BLaER1 treated with 17β-estradiol and CSF1 and Interleukin-3, amounts not matched to agents 10 nM and 100 nM (cell line): ENCODE data around the gene NR5A1.

Source experiments
- H3K27ac ChIP-seq, 11 experiments: shearing (Covaris generic); formaldehyde crosslinking; 2 replicates each; pipeline ENCODE4 v1.8.1; 2022
- H3K27me3 ChIP-seq, 11 experiments: shearing (Covaris generic); formaldehyde crosslinking; 2 replicates each; pipeline ENCODE4 v1.8.1; 2022
- H3K36me3 ChIP-seq, 11 experiments: shearing (Covaris generic); formaldehyde crosslinking; 2 replicates each; pipeline ENCODE4 v1.8.1; 2022
- H3K4me1 ChIP-seq, 10 experiments: shearing (Covaris generic); formaldehyde crosslinking; 2 replicates each; pipeline ENCODE4 v1.8.1; 2022
- H3K4me2 ChIP-seq, 11 experiments: shearing (Covaris generic); formaldehyde crosslinking; 2 replicates each; pipeline ENCODE4 v1.8.1; 2022
- H3K4me3 ChIP-seq, 10 experiments: shearing (Covaris generic); formaldehyde crosslinking; 2 replicates each; pipeline ENCODE4 v1.8.1; 2022
- H3K9ac ChIP-seq, 11 experiments: shearing (Covaris generic); formaldehyde crosslinking; 2 replicates each; pipeline ENCODE4 v1.8.1; 2022
- H3K9me3 ChIP-seq, 11 experiments: shearing (Covaris generic); formaldehyde crosslinking; replicated peaks in 1 of 11; 2 replicates each; pipeline ENCODE4 v1.8.1; 2022
- H4K20me1 ChIP-seq, 11 experiments: shearing (Covaris generic); formaldehyde crosslinking; 2 replicates each; pipeline ENCODE4 v1.8.1; 2022
- Cebpa-rat ChIP-seq, 11 experiments: shearing (Covaris generic); IDR thresholded peaks; 2 replicates each; pipeline ENCODE4 v1.8.1; 2022

Gene NR5A1

DNA sequence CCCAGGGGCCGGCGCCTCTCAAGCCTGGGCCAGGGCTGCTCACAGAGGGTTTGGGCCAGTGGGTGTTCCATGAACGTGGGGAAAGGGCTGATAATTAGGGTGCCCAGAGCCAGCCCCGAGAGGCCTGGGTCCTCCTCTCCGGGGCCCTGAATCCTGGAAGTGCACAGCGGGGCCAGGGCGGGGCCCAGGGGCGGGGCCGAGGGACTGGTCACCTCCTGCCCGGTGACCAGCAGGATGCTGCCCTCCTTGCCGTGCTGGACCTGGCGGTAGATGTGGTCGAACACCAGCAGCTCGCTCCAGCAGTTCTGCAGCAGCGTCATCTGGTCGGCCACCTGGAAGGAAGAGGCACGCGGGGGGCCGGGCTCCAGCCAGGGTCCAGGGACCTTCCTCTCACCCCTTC lies 14.4 kb downstream of the NR5A1 start:
- Histone ChIP-seq H3K36me3 (no peaks in the 10 kb centered on the region), H4K20me1 (peaks cover 0 to 6% (median 0%) of the 10 kb centered on the region in 11 experiments; a peak in 1 of 22 replicates), H3K27ac (no peak overlapping the region), H3K9me3 (no peaks in the 10 kb centered on the region), H3K4me2 (no peak overlapping the region), H3K4me3 (no peak overlapping the region), H3K27me3 (no peaks in the 10 kb centered on the region; a peak in 1 of 22 replicates), H3K4me1 (peaks cover 11 to 19% (median 15%) of the 10 kb centered on the region in 10 experiments), H3K9ac (no peak overlapping the region)
- no peak for TF ChIP-seq Cebpa-rat (IDR thresholded peaks at IDR 0.05)

- H3K9ac ChIP-seq = no peak overlapping the region
- H4K20me1 ChIP-seq = peaks cover 0 to 6% (median 0%) of the 10 kb centered on the region in 11 experiments; a peak in 1 of 22 replicates
- no peak overlapping the region for H3K4me2 ChIP-seq
- no peak overlapping the region for H3K27ac ChIP-seq
- no peaks in the 10 kb centered on the region for H3K36me3 ChIP-seq
- H3K27me3 ChIP-seq = no peaks in the 10 kb centered on the region
- H3K9me3 ChIP-seq = no peaks in the 10 kb centered on the region
- TF ChIP-seq Cebpa-rat (IDR thresholded peaks at IDR 0.05) = no peak
- peaks cover 9 to 14% (median 11%) of the 10 kb centered on the region in 10 experiments for H3K4me1 ChIP-seq
- no peak overlapping the region for H3K4me3 ChIP-seq
Observed at GRCh38 chr9:124491049-124491975, 15.9 kb downstream of the NR5A1 start.

GRCh38 chr9:124490004-124490403 lies 17.2 kb downstream of the NR5A1 start:
- Histone ChIP-seq H3K4me2 (no peak overlapping the region), H3K9me3 (no peaks in the 10 kb centered on the region), H3K9ac (no peak overlapping the region), H3K4me3 (no peak overlapping the region), H3K27me3 (no peaks in the 10 kb centered on the region), H4K20me1 (peaks cover 0 to 6% (median 0%) of the 10 kb centered on the region in 11 experiments; a peak in 1 of 22 replicates), H3K36me3 (no peaks in the 10 kb centered on the region), H3K4me1 (0 out of 20 replicates have a peak, but pooled peaks cover 0 to under 1% (median 0%) of the 10 kb centered on the region in 10 experiments), H3K27ac (no peak overlapping the region)
- TF ChIP-seq Cebpa-rat (IDR thresholded peaks at IDR 0.05) = no peak

GRCh38 chr9:124489222-124489621 lies 18.0 kb downstream of the NR5A1 start:
- H3K9ac ChIP-seq = no peak overlapping the region
- no peaks in the 10 kb centered on the region for H3K9me3 ChIP-seq
- H3K4me2 ChIP-seq = no peak overlapping the region
- H3K36me3 ChIP-seq = no peaks in the 10 kb centered on the region
- H3K4me3 ChIP-seq = no peak overlapping the region
- peaks cover 0 to 6% (median 0%) of the 10 kb centered on the region in 11 experiments; a peak in 1 of 22 replicates for H4K20me1 ChIP-seq
- H3K27ac ChIP-seq = no peak overlapping the region
- no peaks in the 10 kb centered on the region for H3K27me3 ChIP-seq
- no peak for TF ChIP-seq Cebpa-rat (IDR thresholded peaks at IDR 0.05)
- H3K4me1 ChIP-seq = no peaks in the 10 kb centered on the region

- Histone ChIP-seq H3K4me1 (no peaks in the 10 kb centered on the region), H3K9me3 (no peaks in the 10 kb centered on the region), H3K4me2 (no peak overlapping the region), H3K9ac (no peak overlapping the region), H3K36me3 (no peaks in the 10 kb centered on the region), H4K20me1 (peaks cover 0 to 2% (median 0%) of the 10 kb centered on the region in 11 experiments; a peak in 1 of 22 replicates), H3K27me3 (no peaks in the 10 kb centered on the region), H3K4me3 (no peak overlapping the region), H3K27ac (no peak overlapping the region)
- TF ChIP-seq Cebpa-rat (IDR thresholded peaks at IDR 0.05) = no peak
Observed at GRCh38 chr9:124488641-124489210, 18.5 kb downstream of the NR5A1 start.

- no peaks in the 10 kb centered on the region for H3K9me3 ChIP-seq
- no peak overlapping the region for H3K9ac ChIP-seq
- no peak overlapping the region for H3K4me3 ChIP-seq
- H3K27ac ChIP-seq = no peak overlapping the region
- H3K4me1 ChIP-seq = no peaks in the 10 kb centered on the region
- H3K36me3 ChIP-seq = no peaks in the 10 kb centered on the region
- no peak for TF ChIP-seq Cebpa-rat (IDR thresholded peaks at IDR 0.05)
- no peaks in the 10 kb centered on the region for H3K27me3 ChIP-seq
- H3K4me2 ChIP-seq = no peak overlapping the region
- no peaks in the 10 kb centered on the region for H4K20me1 ChIP-seq
Observed at GRCh38 chr9:124487260-124488182, 19.7 kb downstream of the NR5A1 start.

GRCh38 chr9:124486778-124487259 lies 20.4 kb downstream of the NR5A1 start:
- Histone ChIP-seq H3K9me3 (no peaks in the 10 kb centered on the region), H3K4me2 (no peak overlapping the region), H4K20me1 (no peaks in the 10 kb centered on the region), H3K4me3 (no peak overlapping the region), H3K36me3 (no peaks in the 10 kb centered on the region), H3K4me1 (no peaks in the 10 kb centered on the region), H3K9ac (no peak overlapping the region), H3K27ac (no peak overlapping the region), H3K27me3 (no peaks in the 10 kb centered on the region)
- TF ChIP-seq Cebpa-rat (IDR thresholded peaks at IDR 0.05) = no peak

DNA sequence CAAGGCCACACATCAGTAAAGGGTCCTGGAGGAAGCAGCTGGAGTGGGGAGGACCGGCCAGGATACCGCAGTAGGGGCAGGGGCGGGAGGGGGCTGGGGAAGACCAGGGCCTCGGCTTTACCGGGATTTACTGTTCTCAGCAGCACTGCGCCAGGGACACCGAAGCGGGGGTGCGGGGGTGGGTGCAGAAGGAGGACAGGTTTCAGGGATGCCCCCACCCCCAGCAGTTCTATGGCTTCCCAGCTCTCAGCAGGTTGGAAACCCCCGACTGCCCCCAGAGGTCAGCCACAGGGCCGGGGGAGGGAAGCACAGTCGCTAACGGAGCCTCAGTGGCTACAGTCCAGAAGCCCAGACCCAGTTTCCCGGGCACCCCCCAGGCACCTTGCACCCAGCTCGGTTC lies 21.3 kb downstream of the NR5A1 start:
- H3K4me1 ChIP-seq = peaks cover 0 to 1% (median 0%) of the 10 kb centered on the region in 10 experiments; a peak in 1 of 20 replicates
- no peak overlapping the region for H3K4me2 ChIP-seq
- no peak overlapping the region for H3K4me3 ChIP-seq
- no peaks in the 10 kb centered on the region for H3K36me3 ChIP-seq
- H3K27ac ChIP-seq = no peak overlapping the region
- H3K9ac ChIP-seq = no peak overlapping the region
- H4K20me1 ChIP-seq = no peaks in the 10 kb centered on the region
- no peaks in the 10 kb centered on the region for H3K9me3 ChIP-seq
- no peaks in the 10 kb centered on the region for H3K27me3 ChIP-seq
- no peak for TF ChIP-seq Cebpa-rat (IDR thresholded peaks at IDR 0.05)

DNA sequence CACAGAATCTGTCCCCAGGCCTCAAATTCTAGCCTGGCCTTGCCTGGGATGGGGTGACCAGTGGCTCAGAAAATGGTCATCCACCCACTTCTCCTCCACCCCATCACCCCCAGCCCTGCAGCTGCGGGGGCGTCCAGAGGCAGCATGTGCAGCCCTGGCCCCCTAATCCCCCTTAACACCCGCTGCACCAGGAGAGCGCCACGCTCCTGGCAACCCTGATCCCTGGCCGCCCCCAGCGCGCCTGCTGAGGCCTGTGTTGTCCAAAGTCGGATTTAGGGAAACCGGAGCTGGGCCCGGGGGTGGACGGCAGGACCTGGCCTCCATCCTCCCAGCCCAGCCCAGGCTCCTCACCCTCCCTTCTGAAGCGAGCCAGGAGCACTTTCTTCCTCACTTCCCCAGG lies 22.0 kb downstream of the NR5A1 start:
- H3K4me3 ChIP-seq = no peak overlapping the region
- peaks cover 0 to 8% (median 0%) of the 10 kb centered on the region in 10 experiments; a peak in 4 of 20 replicates for H3K4me1 ChIP-seq
- no peaks in the 10 kb centered on the region for H3K27me3 ChIP-seq
- no peak overlapping the region for H3K9ac ChIP-seq
- H3K4me2 ChIP-seq = no peak overlapping the region
- H3K27ac ChIP-seq = no peak overlapping the region
- no peaks in the 10 kb centered on the region; a peak in 1 of 22 replicates for H4K20me1 ChIP-seq
- H3K9me3 ChIP-seq = no peaks in the 10 kb centered on the region
- no peaks in the 10 kb centered on the region for H3K36me3 ChIP-seq
- no peak for TF ChIP-seq Cebpa-rat (IDR thresholded peaks at IDR 0.05)
